ENCODE results near the gene CCDC9B.

Gene CCDC9B

GRCh38 chr15:40354408-40355171 is 13.9 kb upstream of the CCDC9B start:
- peak; percentile 10 for TF ChIP-seq CTCF (IDR thresholded peaks at IDR 0.05; ENCODE audit: control extremely low read depth, extremely low read depth, low read depth, missing control alignments)
- ChIA-PET CTCF (interaction anchor here (1.0 to 12.6 kb wide), 5 partner anchors 14 to 67 kb away, joined by 3 to 186 read pairs (median 6); partner anchors contain the start of genes CCDC9B and INAFM2), POLR2A (no interaction called here)
- DNase-seq (ENCODE audit: extremely low spot score) = no peak

GRCh38 chr15:40353697-40354096 is 13.0 kb upstream of the CCDC9B start:
- POLR2A ChIA-PET = no interaction called here
- CTCF ChIA-PET = interaction anchor here (10.1 to 12.6 kb wide), 2 partner anchors 14 to 15 kb away, joined by 70 to 186 read pairs; partner anchors contain the start of gene CCDC9B
- TF ChIP-seq CTCF (IDR thresholded peaks at IDR 0.05; ENCODE audit: control extremely low read depth, extremely low read depth, low read depth, missing control alignments) = no peak
- DNase-seq (ENCODE audit: extremely low spot score) = no peak

GRCh38 chr15:40352281-40352901 is 11.7 kb upstream of the CCDC9B start:
- no peak for TF ChIP-seq CTCF (IDR thresholded peaks at IDR 0.05; ENCODE audit: control extremely low read depth, extremely low read depth, low read depth, missing control alignments)
- CTCF ChIA-PET = interaction anchor here (1.2 to 12.6 kb wide), 4 partner anchors 12 to 73 kb away, joined by 4 to 186 read pairs (median 38); partner anchors contain the start of gene CCDC9B
- POLR2A ChIA-PET = no interaction called here
- DNase-seq (ENCODE audit: extremely low spot score) = no peak

GRCh38 chr15:40349163-40349562 is 8.4 kb upstream of the CCDC9B start:
- DNase-seq (ENCODE audit: extremely low spot score) = no peak
- CTCF ChIA-PET = interaction anchor here (1.1 to 12.6 kb wide), 2 partner anchors 9 to 21 kb away, joined by 3 to 186 read pairs; partner anchors contain the start of gene CCDC9B
- POLR2A ChIA-PET = no interaction called here
- no peak for TF ChIP-seq CTCF (IDR thresholded peaks at IDR 0.05; ENCODE audit: control extremely low read depth, extremely low read depth, low read depth, missing control alignments)

- POLR2A ChIA-PET = no interaction called here
- TF ChIP-seq CTCF (IDR thresholded peaks at IDR 0.05; ENCODE audit: control extremely low read depth, extremely low read depth, low read depth, missing control alignments) = no peak
- no peak for DNase-seq (ENCODE audit: extremely low spot score)
- CTCF ChIA-PET = interaction anchor here (0.6 to 12.6 kb wide), 4 partner anchors 8 to 73 kb away, joined by 3 to 186 read pairs (median 4); partner anchors contain the start of gene CCDC9B
Measured at GRCh38 chr15:40348474-40348870, 7.7 kb upstream of the CCDC9B start.

- ChIA-PET POLR2A (no interaction called here), CTCF (interaction anchor here (0.6 to 12.6 kb wide), 4 partner anchors 8 to 73 kb away, joined by 3 to 186 read pairs (median 4); partner anchors contain the start of gene CCDC9B)
- no peak for DNase-seq (ENCODE audit: extremely low spot score)
- TF ChIP-seq CTCF (IDR thresholded peaks at IDR 0.05; ENCODE audit: control extremely low read depth, extremely low read depth, low read depth, missing control alignments) = no peak
Measured at GRCh38 chr15:40347559-40348473, 7.1 kb upstream of the CCDC9B start.

Measured in GM10248 (cell line).